ELR (cell line): ENCODE measurements around the gene ZC3H8.
A peak's percentile ranks its signal among the peaks of the same experiment; 100 is the strongest.

Source experiments
- DNase-seq: peaks from one replicate; pipeline ENCODE4 v3.0.0-alpha.2; 2015; ENCODE audit warnings: low read depth

The ZC3H8 gene

GRCh38 chr2:112195167-112195766 lies 59.6 kb downstream of the ZC3H8 start:
- no peak for DNase-seq

GRCh38 chr2:112194482-112194881 lies 60.4 kb downstream of the ZC3H8 start:
- DNase-seq = no peak

- DNase-seq = no peak
Measured at GRCh38 chr2:112194028-112194427, 60.8 kb downstream of the ZC3H8 start.

- no peak for DNase-seq
Measured at GRCh38 chr2:112189001-112189556, 65.8 kb downstream of the ZC3H8 start.

GRCh38 chr2:112187805-112188596 lies 66.8 kb downstream of the ZC3H8 start:
- DNase-seq = peak; percentile 33

- no peak for DNase-seq
Measured at GRCh38 chr2:112187046-112187715, 67.7 kb downstream of the ZC3H8 start.

- no peak for DNase-seq
Measured at GRCh38 chr2:112185131-112185530, 69.7 kb downstream of the ZC3H8 start.

GRCh38 chr2:112184121-112184520 lies 70.7 kb downstream of the ZC3H8 start:
- DNase-seq = no peak

- no peak for DNase-seq
Measured at GRCh38 chr2:112183327-112184025, 71.4 kb downstream of the ZC3H8 start.

GRCh38 chr2:112182581-112183034 lies 72.2 kb downstream of the ZC3H8 start:
- no peak for DNase-seq

GRCh38 chr2:112181571-112182290 lies 73.1 kb downstream of the ZC3H8 start:
- no peak for DNase-seq

GRCh38 chr2:112175958-112176573 lies 78.8 kb downstream of the ZC3H8 start:
- DNase-seq = no peak

GRCh38 chr2:112175333-112175732 lies 79.5 kb downstream of the ZC3H8 start:
- DNase-seq = no peak

- no peak for DNase-seq
Measured at GRCh38 chr2:112174383-112174782, 80.5 kb downstream of the ZC3H8 start.

- no peak for DNase-seq
Measured at GRCh38 chr2:112173646-112174319, 81.1 kb downstream of the ZC3H8 start.

- no peak for DNase-seq
Measured at GRCh38 chr2:112170495-112170894, 84.3 kb downstream of the ZC3H8 start.

- DNase-seq = no peak
Measured at GRCh38 chr2:112168422-112169124, 86.3 kb downstream of the ZC3H8 start.

- DNase-seq = no peak
Measured at GRCh38 chr2:112166806-112167499, 87.9 kb downstream of the ZC3H8 start.

- no peak for DNase-seq
Measured at GRCh38 chr2:112165296-112165695, 89.5 kb downstream of the ZC3H8 start.
